Measurements from ENCODE around the gene FUT6. TPM values are rescaled to one million over a fixed set of nuclear protein-coding genes. Genes with fewer than 3 reads are reported as not detected.
A peak's percentile ranks its signal among the peaks of the same experiment; 100 is the strongest.
"Not testable (repeated sequence)": the region's sequence is repeated elsewhere in the genome, so short reads cannot be mapped to it uniquely, and the experiment has no call there.

The FUT6 gene
- total RNA-seq, 4 donors from 2014 or later, result 40.6 to 160 (median 68.9) TPM

DNA sequence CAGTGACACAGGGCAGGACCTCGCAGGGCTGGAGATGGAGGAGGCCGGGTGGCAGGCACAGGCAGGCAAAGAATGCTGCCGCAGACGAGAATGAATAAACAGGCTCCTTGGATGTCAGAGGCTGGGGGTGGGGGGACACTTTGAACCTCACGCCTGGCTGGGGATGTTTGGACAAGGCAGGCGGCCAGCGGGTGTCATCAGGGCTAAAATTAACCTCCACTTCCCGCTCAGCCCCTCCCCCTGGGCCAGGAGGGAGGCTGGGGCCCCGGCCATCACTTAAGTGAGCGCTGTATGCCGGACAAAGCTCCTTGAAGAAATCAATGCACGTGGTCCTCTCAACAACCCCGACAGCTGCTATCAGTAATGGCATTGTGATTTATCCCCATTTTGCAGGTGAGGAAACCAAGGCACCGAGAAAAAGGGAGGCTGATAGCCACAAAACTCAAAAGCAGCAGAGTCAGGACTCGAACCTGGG, 41.1 kb upstream of the FUT6 start:
- Histone ChIP-seq H3K9me3 (no peaks in the 10 kb centered on the region), H3K4me3 (no peak overlapping the region), H3K27me3 (peaks cover 0 to 60% (median 0%) of the 10 kb centered on the region in 4 donors), H3K36me3 (no peaks in the 10 kb centered on the region), H3K27ac (peak overlapping the region; percentile 42 to 68 (median 64)), H3K4me1 (peaks cover 4 to 49% (median 10%) of the 10 kb centered on the region in 3 donors)
- WGBS, 2 donors, result 13 to 25% methylated on average over 4 to 6 of the region's 15 CpGs
- intact Hi-C loops (cut with DNase I), result no loop called here
- no peak for TF ChIP-seq POLR2A (IDR thresholded peaks at IDR 0.05)
- TF ChIP-seq, protein P1, sequence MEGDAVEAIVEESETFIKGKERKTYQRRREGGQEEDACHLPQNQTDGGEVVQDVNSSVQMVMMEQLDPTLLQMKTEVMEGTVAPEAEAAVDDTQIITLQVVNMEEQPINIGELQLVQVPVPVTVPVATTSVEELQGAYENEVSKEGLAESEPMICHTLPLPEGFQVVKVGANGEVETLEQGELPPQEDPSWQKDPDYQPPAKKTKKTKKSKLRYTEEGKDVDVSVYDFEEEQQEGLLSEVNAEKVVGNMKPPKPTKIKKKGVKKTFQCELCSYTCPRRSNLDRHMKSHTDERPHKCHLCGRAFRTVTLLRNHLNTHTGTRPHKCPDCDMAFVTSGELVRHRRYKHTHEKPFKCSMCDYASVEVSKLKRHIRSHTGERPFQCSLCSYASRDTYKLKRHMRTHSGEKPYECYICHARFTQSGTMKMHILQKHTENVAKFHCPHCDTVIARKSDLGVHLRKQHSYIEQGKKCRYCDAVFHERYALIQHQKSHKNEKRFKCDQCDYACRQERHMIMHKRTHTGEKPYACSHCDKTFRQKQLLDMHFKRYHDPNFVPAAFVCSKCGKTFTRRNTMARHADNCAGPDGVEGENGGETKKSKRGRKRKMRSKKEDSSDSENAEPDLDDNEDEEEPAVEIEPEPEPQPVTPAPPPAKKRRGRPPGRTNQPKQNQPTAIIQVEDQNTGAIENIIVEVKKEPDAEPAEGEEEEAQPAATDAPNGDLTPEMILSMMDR (IDR thresholded peaks at IDR 0.05), result no peak
- no peak for DNase-seq

- H3K4me3 ChIP-seq, result no peak overlapping the region
- H3K36me3 ChIP-seq, result no peaks in the 10 kb centered on the region
- intact Hi-C loops (cut with DNase I), result no loop called here
- WGBS, 2 donors, result 39% methylated on average over 4 of the region's 6 CpGs; no CpG with 5 or more reads in 1 of the 2 donors
- peaks cover 0 to 60% (median 0%) of the 10 kb centered on the region in 4 donors for H3K27me3 ChIP-seq
- peak overlapping the region; percentile 42 to 68 (median 64) for H3K27ac ChIP-seq
- no peaks in the 10 kb centered on the region for H3K9me3 ChIP-seq
- no peak for TF ChIP-seq POLR2A (IDR thresholded peaks at IDR 0.05)
- TF ChIP-seq, protein P1 (IDR thresholded peaks at IDR 0.05), result no peak
- peaks cover 4 to 49% (median 10%) of the 10 kb centered on the region in 3 donors for H3K4me1 ChIP-seq
- DNase-seq, result no peak
Measured at GRCh38 chr19:5880196-5880595, 40.7 kb upstream of the FUT6 start.

GRCh38 chr19:5877882-5878281, 38.4 kb upstream of the FUT6 start:
- H3K4me3 ChIP-seq, result no peak overlapping the region
- H3K9me3 ChIP-seq, result no peaks in the 10 kb centered on the region
- intact Hi-C loops (cut with DNase I), result no loop called here
- H3K27ac ChIP-seq, result no peak overlapping the region
- TF ChIP-seq POLR2A (IDR thresholded peaks at IDR 0.05), result no peak
- TF ChIP-seq, protein P1 (IDR thresholded peaks at IDR 0.05), result no peak
- peaks cover 0 to 60% (median 0%) of the 10 kb centered on the region in 4 donors for H3K27me3 ChIP-seq
- no peak for DNase-seq
- WGBS, 2 donors, result 67 to 72% methylated on average over 4 to 6 of the region's 9 CpGs
- H3K4me1 ChIP-seq, result peaks cover 8 to 36% (median 10%) of the 10 kb centered on the region in 3 donors
- no peaks in the 10 kb centered on the region for H3K36me3 ChIP-seq

DNA sequence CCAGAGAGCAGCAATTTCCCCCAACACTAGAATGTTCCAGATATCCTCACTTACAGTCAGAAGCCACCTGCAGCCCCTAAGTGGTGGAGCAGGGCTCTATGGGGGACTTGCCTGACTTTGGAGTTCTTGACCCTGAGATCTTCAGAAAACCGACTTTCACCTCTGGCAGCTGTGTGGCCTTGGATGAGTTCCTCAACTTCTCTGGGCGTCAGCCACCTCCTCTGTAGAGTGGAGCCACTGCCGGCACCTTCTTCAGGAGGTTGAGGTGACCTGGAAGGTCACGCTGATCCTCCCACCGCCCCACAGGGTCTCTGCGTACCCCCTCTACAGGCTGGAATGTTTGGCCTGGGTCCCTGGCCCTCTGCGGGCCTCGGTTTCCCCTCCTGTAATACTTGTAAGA, 37.9 kb upstream of the FUT6 start:
- no peak for DNase-seq
- TF ChIP-seq, protein P1 (IDR thresholded peaks at IDR 0.05), result no peak
- TF ChIP-seq POLR2A (IDR thresholded peaks at IDR 0.05), result no peak

DNA sequence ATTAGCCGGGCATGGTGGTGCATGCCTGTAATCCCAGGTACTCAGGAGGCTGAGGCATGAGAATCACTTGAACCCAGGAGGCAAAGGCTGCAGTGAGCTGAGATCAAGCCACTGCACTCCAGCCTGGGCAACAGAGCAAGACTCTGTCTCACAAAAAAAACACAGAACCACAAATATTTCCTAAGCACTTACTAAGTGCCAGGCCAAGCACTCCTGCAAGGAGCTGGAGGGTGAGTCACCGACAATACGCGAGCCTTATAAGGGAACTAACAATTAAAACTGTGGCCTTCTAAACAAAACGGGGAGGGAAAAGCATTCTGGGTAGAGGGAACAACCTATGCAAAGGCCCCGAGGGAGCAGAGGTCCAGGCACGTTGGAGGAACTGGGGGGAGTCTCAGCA, 35.0 kb upstream of the FUT6 start:
- H3K36me3 ChIP-seq; DNase-seq; H3K4me3 ChIP-seq; intact Hi-C loops (cut with DNase I); H3K9me3 ChIP-seq: not testable (repeated sequence)
- peak overlapping the region; percentile 9 to 65 (median 32) for H3K27ac ChIP-seq
- H3K4me1 ChIP-seq, result peaks cover 0 to 10% (median 4%) of the 10 kb centered on the region in 3 donors
- peaks cover 0 to 32% (median 0%) of the 10 kb centered on the region in 4 donors for H3K27me3 ChIP-seq
- WGBS, 2 donors, result 41 to 68% methylated on average over 7 of the region's 7 CpGs

More for the DNA sequence above, 37.9 kb upstream of the FUT6 start:
- Histone ChIP-seq H3K9me3 (no peaks in the 10 kb centered on the region), H3K4me3 (no peak overlapping the region), H3K36me3 (no peaks in the 10 kb centered on the region), H3K4me1 (peaks cover 8 to 31% (median 10%) of the 10 kb centered on the region in 3 donors), H3K27me3 (peaks cover 0 to 57% (median 0%) of the 10 kb centered on the region in 4 donors), H3K27ac (no peak overlapping the region)
- intact Hi-C loops (cut with DNase I), result no loop called here
- 60 to 71% methylated on average over 1 to 6 of the region's 8 CpGs for WGBS, 2 donors

All from esophagus squamous epithelium (tissue), 5 donors.